IPS-15b (cell line): ENCODE data around the gene MSGN1.
"Not testable (repeated sequence)": the region's sequence is repeated elsewhere in the genome, so short reads cannot be mapped to it uniquely, and the experiment has no call there.

ENCODE experiments used
- H3K27me3 ChIP-seq: one replicate; pipeline ENCODE4 v1.6.1; 2013; ENCODE audit warnings: low read length; ENCODE audit not compliant: control insufficient read depth, insufficient read depth
- H3K36me3 ChIP-seq: one replicate; pipeline ENCODE4 v1.6.1; 2013; ENCODE audit warnings: low read length; ENCODE audit not compliant: control insufficient read depth, insufficient read depth
- H3K4me1 ChIP-seq: one replicate; pipeline ENCODE4 v1.6.1; 2013; ENCODE audit warnings: mild to moderate bottlenecking, low read length; ENCODE audit not compliant: control insufficient read depth, insufficient read depth
- H3K4me3 ChIP-seq: one replicate; pipeline ENCODE4 v1.5.1; 2013; ENCODE audit warnings: low read depth, low read length
- H3K9ac ChIP-seq: one replicate; pipeline ENCODE4 v1.6.1; 2013; ENCODE audit warnings: low read depth, mild to moderate bottlenecking, low read length
- H3K9me3 ChIP-seq: one replicate; pipeline ENCODE4 v1.6.1; 2013; ENCODE audit warnings: mild to moderate bottlenecking, low read length; ENCODE audit not compliant: control insufficient read depth, insufficient read depth

The MSGN1 gene

DNA sequence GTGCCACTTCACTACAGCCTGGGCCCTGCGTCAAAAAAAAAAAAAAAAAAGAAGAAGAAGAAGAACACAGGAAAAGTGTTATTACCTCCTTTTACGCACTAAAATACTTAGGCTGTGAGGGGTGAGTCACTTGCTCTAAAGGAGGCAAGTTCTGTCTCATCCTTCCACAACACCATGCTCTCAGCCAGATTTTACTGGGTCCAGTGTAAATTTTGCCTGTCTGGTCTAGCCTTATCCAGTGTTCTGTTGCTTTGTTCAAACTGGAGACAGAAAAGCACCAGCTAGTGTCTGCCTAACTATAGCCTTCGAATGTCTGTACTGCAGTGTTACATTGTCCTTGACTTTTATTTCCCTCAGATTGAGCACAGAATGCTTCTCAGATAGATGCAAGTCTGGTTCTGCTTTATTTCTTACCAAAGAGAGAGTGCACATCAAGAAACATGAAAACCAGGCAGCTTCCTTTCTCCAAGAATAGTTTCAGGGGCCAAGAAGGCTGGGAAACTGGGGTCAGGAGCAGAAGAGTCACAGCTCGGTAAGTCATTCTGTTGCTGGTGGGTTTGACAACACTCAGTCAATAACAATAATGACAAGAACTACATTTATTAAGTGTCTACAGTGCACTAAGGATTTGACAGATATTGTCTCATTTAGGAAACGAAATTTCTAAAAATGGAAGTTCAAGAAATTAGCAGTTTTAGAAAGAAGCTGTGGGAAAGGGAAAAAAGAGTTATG, 3.1 kb upstream of the MSGN1 start:
- Histone ChIP-seq H3K4me3 (no peak overlapping the region), H3K9me3 (no peaks in the 10 kb centered on the region), H3K9ac (no peak overlapping the region), H3K4me1 (peaks cover 8% of the 10 kb centered on the region), H3K36me3 (no peaks in the 10 kb centered on the region), H3K27me3 (no peaks in the 10 kb centered on the region)

DNA sequence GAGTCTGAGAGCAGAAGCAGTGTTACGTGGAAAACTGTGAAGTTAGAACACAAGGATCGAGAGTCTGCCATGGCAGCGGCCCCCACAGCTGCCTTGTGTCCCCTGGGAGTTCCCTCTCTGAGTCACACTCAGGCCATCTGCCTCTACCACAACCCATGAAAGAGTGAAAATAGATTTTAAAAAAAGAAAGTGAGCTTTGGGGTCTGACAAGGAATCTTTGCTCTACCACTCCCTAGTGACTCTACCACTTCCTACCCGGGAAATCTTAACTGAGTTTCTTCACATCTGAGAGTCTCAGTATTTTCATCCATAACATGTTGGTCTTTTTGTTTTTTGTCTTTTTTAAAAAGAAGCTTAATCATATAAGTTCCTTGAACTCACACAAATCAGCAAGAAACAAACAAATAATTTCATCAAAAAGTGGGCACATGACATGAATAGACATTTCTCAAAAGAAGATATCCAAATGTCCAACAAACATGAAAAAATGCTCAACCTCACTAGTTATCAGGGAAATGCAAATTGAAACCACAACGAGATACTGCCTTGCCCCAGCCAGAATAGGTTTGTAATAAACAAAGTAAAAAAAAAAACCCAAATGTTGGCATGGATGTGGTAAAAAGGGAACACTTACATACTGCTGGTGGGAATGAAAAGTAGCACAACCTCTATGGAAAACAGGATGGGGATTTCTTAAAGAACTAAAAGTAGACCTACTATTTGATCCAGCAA, 2.4 kb upstream of the MSGN1 start:
- Histone ChIP-seq H3K9ac (no peak overlapping the region), H3K36me3 (no peaks in the 10 kb centered on the region), H3K4me3 (no peak overlapping the region), H3K4me1 (peaks cover 8% of the 10 kb centered on the region), H3K9me3 (no peaks in the 10 kb centered on the region), H3K27me3 (no peaks in the 10 kb centered on the region)

DNA sequence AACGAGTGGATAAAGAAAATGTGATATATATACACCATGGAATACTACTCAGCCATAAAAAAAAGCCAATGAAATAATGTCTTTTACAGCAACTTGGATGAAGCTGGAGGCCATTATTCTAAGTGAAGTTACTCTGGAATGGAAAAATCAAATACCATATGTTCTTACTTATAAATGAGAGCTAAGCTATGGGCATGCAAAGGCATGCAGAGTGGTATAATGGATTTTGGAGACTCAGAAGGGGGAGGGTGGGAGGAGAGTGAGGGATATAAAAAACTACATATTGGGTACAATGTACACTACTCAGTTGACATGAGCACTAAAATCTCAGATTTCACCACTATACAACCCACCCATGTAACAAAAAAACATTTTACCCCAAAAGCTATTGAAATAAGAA, 1.7 kb upstream of the MSGN1 start:
- no peak overlapping the region for H3K9ac ChIP-seq
- no peaks in the 10 kb centered on the region for H3K36me3 ChIP-seq
- H3K27me3 ChIP-seq: no peaks in the 10 kb centered on the region
- no peak overlapping the region for H3K4me3 ChIP-seq
- H3K9me3 ChIP-seq: no peaks in the 10 kb centered on the region
- H3K4me1 ChIP-seq: peaks cover 8% of the 10 kb centered on the region

DNA sequence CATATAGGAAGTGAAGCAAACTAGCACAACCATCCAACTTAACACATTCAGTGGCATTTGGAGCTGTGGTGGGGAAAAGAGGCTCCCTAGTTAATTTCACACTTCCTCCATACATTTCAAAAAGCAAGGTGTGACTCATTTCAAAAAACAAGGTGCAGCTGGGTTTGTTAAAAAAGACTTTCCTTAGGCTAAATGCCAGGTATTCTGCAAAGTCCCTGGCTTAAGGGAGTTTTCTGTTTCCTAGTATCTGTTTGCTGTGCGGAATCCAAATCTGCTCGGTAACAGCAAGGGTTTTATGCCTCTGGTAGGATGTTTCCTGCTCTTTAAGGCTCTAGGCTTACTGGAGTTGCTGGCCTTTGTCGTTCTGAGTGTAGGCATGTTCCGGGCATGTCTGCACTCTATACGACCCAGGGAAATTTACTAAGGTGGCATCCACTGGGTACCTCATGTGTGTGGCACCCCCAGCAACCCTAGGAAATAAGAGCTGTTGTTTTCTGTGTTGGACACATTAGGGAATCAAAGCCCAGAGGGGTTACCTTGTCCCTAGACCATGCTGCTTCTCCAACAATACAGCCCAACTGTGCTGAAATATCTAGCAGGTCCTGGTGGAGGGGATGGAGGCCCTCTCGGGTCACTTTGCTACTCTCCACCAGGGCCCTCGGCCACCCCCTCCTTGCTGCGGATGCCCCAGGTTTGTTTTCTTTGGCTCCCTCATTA, 634 bp upstream of the MSGN1 start:
- Histone ChIP-seq H3K27me3 (no peaks in the 10 kb centered on the region), H3K9me3 (no peaks in the 10 kb centered on the region), H3K9ac (no peak overlapping the region), H3K4me3 (no peak overlapping the region), H3K4me1 (peaks cover 7% of the 10 kb centered on the region), H3K36me3 (no peaks in the 10 kb centered on the region)

DNA sequence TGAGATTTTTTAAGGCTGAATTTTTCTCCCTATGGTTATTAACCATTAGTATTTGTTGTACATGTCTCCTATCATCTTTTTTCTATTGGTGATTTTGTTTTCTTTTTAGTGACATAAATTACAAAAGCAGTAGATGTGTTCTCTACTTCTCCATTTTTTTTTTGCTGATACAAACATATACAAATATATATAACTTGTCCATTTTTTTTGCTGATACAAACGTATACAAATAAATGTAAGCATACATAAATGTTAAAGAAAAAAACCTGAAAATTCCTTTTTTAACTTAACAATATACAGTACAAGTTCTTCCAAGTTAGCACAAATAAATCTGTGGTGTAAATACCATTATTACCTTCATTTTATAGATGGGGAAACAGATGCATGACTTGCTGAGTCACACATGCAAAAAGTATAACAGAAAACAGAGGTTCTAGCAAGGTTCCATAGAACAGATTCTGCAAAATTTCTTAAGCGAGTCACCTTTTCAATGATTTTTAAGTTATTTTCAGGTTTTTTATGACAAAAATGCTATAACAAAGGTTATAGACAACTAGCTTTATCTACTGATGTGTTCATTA, 2.1 kb downstream of the MSGN1 start:
- H3K9ac ChIP-seq: no peak overlapping the region
- H3K9me3 ChIP-seq: no peaks in the 10 kb centered on the region
- no peaks in the 10 kb centered on the region for H3K36me3 ChIP-seq
- H3K27me3 ChIP-seq: no peaks in the 10 kb centered on the region
- peaks cover 4% of the 10 kb centered on the region for H3K4me1 ChIP-seq
- no peak overlapping the region for H3K4me3 ChIP-seq

DNA sequence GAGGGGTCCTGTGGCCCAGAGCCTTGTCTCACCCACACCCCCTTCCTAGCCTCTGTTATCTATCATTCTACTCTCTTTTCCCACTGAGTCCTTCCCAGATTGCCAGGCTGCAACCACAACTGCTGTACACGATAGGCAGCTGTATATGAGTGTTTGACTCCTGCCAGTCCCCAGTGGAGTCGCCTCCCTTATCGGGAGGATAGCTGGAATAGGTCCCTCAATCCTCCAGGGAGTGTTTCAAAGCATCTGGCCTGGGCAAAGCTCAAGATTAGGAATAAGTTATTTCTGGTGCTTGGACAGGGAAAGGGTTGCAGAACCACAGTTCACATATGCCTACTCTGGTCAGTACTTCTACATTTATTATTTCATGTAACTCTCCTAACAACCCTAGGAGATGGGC, 4.8 kb downstream of the MSGN1 start:
- Histone ChIP-seq H3K9me3 (no peaks in the 10 kb centered on the region), H3K4me3 (no peak overlapping the region), H3K36me3 (no peaks in the 10 kb centered on the region), H3K27me3 (peaks cover 8% of the 10 kb centered on the region), H3K4me1 (no peaks in the 10 kb centered on the region), H3K9ac (no peak overlapping the region)

DNA sequence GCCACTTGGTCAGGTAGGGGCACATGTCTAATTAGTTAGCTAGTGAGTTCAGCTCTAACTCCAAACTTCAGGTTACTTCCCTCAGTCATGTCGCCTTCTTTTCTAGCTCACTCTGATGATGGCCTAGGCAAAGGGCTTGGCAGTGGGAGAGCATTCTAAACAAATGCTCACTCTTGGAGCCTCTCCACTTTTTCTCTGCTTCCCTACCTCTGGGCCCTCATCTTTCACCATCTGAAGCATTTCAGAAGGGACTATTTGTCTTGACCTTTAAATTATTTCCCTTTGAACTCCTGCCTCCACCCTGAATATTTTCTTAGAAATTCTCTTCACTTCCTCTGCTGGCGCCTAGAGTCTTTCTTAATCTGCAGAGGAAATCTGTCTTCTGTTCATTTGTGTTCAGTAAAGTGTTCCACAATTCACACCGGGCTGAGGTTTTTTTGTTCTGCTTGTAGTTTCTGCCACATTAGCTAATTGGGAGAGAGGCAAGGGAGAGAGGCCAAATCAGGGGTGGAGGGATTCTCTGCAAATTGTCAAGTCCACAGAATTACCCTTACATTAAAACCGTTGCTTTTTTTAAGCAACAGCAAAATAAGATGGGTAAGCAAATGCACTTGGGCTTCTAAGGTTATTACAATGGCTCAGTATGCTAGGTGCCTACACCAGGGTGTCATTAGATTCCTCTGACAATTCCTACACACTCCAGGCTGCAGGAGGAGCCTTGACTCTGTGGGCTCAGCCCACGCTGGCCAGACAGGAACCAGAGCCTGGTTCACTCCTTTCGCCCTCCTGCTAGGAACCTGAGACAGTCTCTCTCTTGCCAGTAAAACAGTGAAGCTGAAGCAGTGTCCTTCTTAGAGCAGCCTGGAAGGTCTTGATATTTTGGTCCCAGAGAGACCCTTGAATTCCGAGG, 5.5 kb downstream of the MSGN1 start:
- Histone ChIP-seq H3K4me3 (no peak overlapping the region), H3K9me3 (no peaks in the 10 kb centered on the region), H3K4me1 (peaks cover under 1% of the 10 kb centered on the region), H3K27me3 (peaks cover 15% of the 10 kb centered on the region), H3K9ac (no peak overlapping the region), H3K36me3 (no peaks in the 10 kb centered on the region)

DNA sequence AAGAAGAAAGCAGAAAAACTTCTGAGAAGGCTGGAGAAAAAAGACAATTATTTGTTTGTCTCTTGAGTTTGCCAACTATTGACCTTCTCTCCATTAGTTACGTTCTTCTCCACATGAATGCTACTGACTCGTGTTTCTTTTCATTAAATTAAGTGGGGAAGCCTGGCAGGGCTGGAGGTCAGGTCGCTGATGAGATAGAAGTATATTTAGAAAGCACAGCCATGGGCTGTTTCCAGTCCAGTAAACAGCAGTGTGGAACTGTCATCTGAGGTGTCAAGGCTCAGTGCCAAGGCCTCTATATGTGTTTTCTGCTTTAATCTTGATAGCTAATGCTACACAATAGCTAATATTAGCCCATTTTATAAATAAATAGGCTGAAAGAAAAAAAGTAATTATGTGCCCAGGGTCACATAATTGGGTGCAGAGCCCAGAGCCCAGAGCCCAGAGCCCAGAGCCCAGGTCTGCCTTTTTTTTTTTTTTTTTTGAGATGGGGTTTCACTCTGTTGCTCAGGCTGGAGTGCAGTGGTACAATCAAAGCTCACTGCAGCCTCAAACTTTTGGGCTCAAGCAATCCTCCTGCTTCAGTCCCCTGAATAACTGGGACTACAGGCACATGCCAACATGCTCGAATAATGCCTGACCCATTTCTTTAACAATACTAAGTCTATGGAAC, 6.3 kb downstream of the MSGN1 start:
- no peaks in the 10 kb centered on the region for H3K9me3 ChIP-seq
- no peak overlapping the region for H3K4me3 ChIP-seq
- no peak overlapping the region for H3K9ac ChIP-seq
- H3K27me3 ChIP-seq: peaks cover 17% of the 10 kb centered on the region
- no peaks in the 10 kb centered on the region for H3K36me3 ChIP-seq
- peaks cover 5% of the 10 kb centered on the region for H3K4me1 ChIP-seq

DNA sequence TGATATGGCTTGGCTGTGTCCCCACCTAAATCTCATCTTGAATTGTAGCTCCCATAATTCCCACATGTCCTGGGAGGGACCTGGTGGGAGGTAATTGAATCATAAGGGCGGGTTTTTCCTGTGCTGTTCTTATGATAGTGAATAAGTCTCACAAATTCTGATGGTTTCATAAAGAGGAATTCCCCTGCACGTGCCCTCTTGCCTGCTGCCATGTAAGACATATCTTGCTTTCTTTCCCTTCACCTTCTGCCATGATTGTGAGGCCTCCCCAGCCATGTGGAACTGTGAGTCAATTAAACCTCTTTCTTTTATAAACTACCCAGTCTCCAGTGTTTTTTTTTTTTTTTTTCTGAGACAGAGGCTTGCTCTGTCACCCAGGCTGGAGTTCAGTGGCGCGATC, 7.4 kb downstream of the MSGN1 start:
- not testable (repeated sequence) for H3K4me1 ChIP-seq, H3K9me3 ChIP-seq, H3K9ac ChIP-seq, H3K4me3 ChIP-seq, H3K36me3 ChIP-seq
- H3K27me3 ChIP-seq: peaks cover 21% of the 10 kb centered on the region

DNA sequence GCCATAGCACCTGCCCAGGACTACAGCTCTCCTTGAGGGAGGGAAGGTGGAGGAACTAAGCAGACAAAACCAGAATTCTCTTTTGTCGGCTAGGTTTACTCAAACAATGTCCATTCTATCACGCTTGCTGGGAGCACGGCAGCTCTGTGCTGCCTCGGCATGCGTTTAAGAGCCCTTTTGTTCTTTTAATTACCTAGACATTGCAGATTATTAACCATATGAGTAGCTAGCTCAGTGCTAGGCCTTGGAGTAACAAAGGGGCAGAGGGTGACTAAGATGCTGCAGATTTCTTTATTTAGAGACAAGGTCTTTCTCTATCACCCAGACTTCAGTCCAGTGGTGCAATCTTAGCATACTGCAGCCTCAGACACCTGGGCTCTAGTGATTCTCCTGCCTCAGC, 11.1 kb downstream of the MSGN1 start:
- Histone ChIP-seq H3K36me3 (no peaks in the 10 kb centered on the region), H3K27me3 (peaks cover 46% of the 10 kb centered on the region), H3K4me3 (no peak overlapping the region), H3K9me3 (no peaks in the 10 kb centered on the region), H3K9ac (no peak overlapping the region), H3K4me1 (peaks cover 5% of the 10 kb centered on the region)
